Psoas muscle (tissue), 8 donors: ENCODE measurements around the gene AFF3. TPM values are rescaled to one million over a fixed set of nuclear protein-coding genes. Genes with fewer than 3 reads are reported as not detected.

Experiments used
- ATAC-seq, 4 donors: fragments of 200-7000 bp; cut with Tn5 transposase; one replicate each; pipeline ENCODE4 v1.9.1; 2020; ENCODE audit warnings: moderate library complexity in 3 of 4, mild to moderate bottlenecking in 2 of 4
- DNase-seq, 2 donors: peaks; one replicate each; pipeline ENCODE4 v3.0.0-alpha.2; 2020
- H3K27ac ChIP-seq: fragments of 200-600 bp; one replicate; pipeline ENCODE4 v1.8.0; 2022
- H3K27me3 ChIP-seq, 3 donors: fragments of 200-600 bp in 1 of 3; one replicate each; pipeline versions ENCODE4 v1.6.1 to v1.8.0; 2013 to 2022; ENCODE audit warnings: low read length in 2 of 3, mild to moderate bottlenecking in 2 of 3, moderate library complexity in 1 of 3; ENCODE audit not compliant: insufficient read depth in 3 of 3
- H3K36me3 ChIP-seq, 2 donors: fragments of 200-600 bp in 1 of 2; one replicate each; pipeline versions ENCODE4 v1.6.1 to v1.8.0; 2013 to 2022; ENCODE audit warnings: low read depth in 1 of 2, mild to moderate bottlenecking in 1 of 2, moderate library complexity in 1 of 2; ENCODE audit not compliant: insufficient read depth in 1 of 2
- H3K4me1 ChIP-seq: fragments of 200-600 bp; one replicate; pipeline ENCODE4 v1.8.0; 2022
- H3K4me3 ChIP-seq: fragments of 200-600 bp; one replicate; pipeline ENCODE4 v1.8.0; 2022; ENCODE audit warnings: mild to moderate bottlenecking
- H3K9me3 ChIP-seq: fragments of 200-600 bp; one replicate; pipeline ENCODE4 v1.8.0; 2022
- WGBS, 3 donors: extraction: QIAGEN DNeasy Blood & Tissue Kit; methylation state at CpG; one replicate each; pipeline versions ENCODE4 v1.1.6 to v1.1.7; 2013; 5-methylcytosine and 5-hydroxymethylcytosine counted together
- intact Hi-C, 2 donors: fragments of 100-400 bp; cut with DNase I; formaldehyde crosslinking; loops; one replicate each; pipeline versions ENCODE4 v1.11.0 to v1.14.2; 2022
- polyA plus RNA-seq, 3 donors: library from polyadenylated mRNA; stranded (reverse); fragments of 200-250 nt; gene quantifications; one replicate each; pipeline ENCODE4 v1.2.3, GENCODE V29; 2013
- total RNA-seq, 4 donors: library from RNA; stranded (reverse); fragmentation: NEBNext Ultra II Directional in 2 of 4; extraction: Animal tissue kit (Norgen Biotek cat#: 25700) in 2 of 4; gene quantifications; one replicate each; pipeline versions ENCODE4 v1.2.1 to v1.2.4, GENCODE V29; 2021 to 2023
- TF ChIP-seq, protein P1 (sequence below): fragments of 200-600 bp; IDR thresholded peaks from one replicate; pipeline ENCODE4 v1.8.0; 2022; ENCODE audit warnings: antibody characterized with exemption
- donor health status: healthy with polysubstance abuse.
- donor health status: DM: no; HTN: no; CAD: no; lungs with moderate emphysema.
- donor health status: Bipolar disorder and iron deficiency.
- donor health status: healthy.
- donor health status: DM: yes; HTN: yes; CAD: no.
- donor health status: DM: no; HTN: no; CAD: no.
- donor health status: DM: no; HTN: no; CAD: no.
- donor health status: DM: yes; HTN: yes; CAD: no.

Gene AFF3
- total and polyA plus RNA-seq, 7 donors = 0.08 to 2.9 (median 0.44) TPM

DNA sequence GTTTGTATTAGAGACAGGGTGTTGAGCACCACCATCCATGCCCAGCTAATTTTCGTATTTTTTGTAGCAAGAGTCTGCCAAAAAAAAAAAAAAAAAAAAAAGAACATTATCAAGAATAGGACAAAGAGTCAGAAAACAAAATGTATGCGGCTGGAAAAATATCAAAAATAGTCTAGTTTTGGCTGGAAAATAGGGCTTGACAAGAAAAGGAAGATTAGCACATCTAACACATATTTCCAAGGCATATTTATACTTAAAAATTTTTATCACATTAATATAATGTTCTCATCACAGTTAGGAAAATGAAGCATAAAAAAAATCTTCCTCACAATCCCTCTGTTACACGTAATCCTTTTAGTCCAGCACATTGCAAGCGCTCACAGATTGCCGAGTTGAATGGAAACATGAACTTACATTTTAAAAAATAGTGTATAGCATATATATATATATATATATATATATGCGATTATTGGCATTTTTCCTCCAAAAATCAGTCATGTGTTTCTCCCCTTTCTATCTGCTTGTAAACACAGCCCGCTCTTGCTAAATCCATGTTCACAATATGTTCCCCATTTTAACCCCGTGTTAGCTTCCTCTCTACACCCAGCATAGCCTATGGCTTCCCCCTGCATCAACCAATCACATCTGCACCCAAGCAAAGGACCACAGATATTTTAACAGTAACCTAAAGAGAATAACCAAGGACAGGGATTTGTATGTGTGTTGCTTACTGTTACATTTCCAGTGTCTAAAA lies 183.0 kb downstream of the AFF3 start:
- DNase-seq (no peak), ATAC-seq (no peak)
- H3K4me3 ChIP-seq = no peak overlapping the region
- no peaks in the 10 kb centered on the region for H3K9me3 ChIP-seq
- WGBS, 3 donors = 80 to 85% (median 82%) methylated on average over 8 of the region's 8 CpGs
- intact Hi-C loops = no loop called here
- no peaks in the 10 kb centered on the region for H3K27me3 ChIP-seq
- H3K36me3 ChIP-seq = no peaks in the 10 kb centered on the region
- H3K4me1 ChIP-seq = no peaks in the 10 kb centered on the region
- no peak overlapping the region for H3K27ac ChIP-seq
- TF ChIP-seq, protein P1, sequence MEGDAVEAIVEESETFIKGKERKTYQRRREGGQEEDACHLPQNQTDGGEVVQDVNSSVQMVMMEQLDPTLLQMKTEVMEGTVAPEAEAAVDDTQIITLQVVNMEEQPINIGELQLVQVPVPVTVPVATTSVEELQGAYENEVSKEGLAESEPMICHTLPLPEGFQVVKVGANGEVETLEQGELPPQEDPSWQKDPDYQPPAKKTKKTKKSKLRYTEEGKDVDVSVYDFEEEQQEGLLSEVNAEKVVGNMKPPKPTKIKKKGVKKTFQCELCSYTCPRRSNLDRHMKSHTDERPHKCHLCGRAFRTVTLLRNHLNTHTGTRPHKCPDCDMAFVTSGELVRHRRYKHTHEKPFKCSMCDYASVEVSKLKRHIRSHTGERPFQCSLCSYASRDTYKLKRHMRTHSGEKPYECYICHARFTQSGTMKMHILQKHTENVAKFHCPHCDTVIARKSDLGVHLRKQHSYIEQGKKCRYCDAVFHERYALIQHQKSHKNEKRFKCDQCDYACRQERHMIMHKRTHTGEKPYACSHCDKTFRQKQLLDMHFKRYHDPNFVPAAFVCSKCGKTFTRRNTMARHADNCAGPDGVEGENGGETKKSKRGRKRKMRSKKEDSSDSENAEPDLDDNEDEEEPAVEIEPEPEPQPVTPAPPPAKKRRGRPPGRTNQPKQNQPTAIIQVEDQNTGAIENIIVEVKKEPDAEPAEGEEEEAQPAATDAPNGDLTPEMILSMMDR = no peak

DNA sequence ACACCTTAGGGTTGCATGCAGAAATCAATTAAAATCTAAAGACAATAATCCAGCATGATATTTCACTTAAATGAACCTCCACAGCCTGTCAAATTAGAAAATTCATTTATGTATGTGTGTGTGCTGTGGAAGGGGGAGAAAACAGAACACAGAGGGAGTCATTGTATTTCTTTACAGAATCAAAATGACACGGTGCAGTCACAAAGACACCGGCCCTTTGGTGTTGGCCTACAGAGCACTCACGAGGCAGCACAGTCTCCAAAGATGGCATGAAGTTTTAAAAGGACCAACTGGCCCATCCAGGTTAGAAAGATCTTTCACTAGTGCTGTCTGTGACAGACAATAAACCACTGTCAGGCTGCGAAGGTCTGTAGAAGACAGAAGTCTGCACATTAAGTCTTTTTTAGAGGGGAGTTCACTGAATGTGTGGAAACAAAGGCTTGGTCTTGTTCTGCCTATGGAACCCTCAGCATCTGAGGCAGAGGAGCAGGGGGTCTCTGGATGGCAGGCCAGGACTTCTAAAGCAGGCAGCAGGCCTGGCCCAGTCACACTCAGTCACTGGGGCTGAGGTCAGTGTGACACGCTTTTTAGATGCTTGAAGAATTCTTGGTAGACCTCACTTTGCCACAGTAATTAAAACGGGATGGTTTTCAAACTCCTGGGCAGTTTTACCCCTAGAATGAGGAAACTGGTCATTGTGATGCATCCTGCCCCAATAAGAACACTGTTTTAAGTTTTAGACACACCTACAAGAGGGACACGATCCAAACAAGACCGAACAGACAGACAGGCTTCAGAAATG lies 184.9 kb downstream of the AFF3 start:
- 59 to 75% (median 63%) methylated on average over 8 of the region's 8 CpGs for WGBS, 3 donors
- no peak for DNase-seq
- TF ChIP-seq, protein P1 = no peak

DNA sequence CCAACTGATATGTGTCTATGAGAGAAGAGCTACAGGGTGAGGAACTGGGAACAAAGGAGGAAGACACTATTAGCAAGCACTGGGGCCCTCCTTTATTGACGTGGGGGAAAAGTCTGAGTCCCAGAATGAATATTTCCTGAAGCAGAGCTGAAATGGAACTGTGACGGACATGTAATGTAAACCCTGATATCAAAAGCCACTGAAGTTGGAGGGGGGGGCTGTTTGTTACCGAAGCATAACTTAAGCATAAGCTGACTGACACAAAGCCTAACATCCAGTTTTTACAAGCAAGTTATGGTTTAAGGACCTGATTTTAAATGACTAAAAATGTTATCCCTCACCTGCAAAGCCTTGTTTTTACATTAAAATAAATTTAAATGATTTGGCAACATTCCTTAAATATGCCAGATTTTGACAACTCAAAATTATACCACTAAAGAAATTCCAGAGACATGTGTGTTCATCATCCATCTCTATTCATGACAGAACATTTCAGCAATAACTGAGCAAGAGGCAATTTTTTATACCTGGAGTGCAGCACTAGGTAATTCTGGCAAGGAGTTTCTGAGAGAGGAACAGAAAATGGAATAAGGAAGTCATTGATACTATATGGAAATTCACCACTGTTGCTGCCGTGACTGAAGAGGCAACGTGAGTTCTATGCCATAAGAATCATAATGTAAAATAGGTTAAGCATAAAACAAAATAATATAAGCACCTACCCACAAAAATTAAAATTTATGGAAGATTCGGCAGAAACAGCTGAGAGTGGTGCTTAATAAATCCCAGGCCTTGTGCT lies 186.0 kb downstream of the AFF3 start:
- no peaks in the 10 kb centered on the region for H3K27me3 ChIP-seq
- no peaks in the 10 kb centered on the region for H3K4me1 ChIP-seq
- no peak overlapping the region for H3K4me3 ChIP-seq
- 82% methylated on average over 6 of the region's 6 CpGs for WGBS, 3 donors
- ATAC-seq (no peak), DNase-seq (no peak)
- TF ChIP-seq, protein P1 = no peak
- H3K36me3 ChIP-seq = no peaks in the 10 kb centered on the region
- no peaks in the 10 kb centered on the region for H3K9me3 ChIP-seq
- intact Hi-C loops = no loop called here
- H3K27ac ChIP-seq = no peak overlapping the region

More for the DNA sequence above, 184.9 kb downstream of the AFF3 start:
- Histone ChIP-seq H3K9me3 (no peaks in the 10 kb centered on the region), H3K27me3 (no peaks in the 10 kb centered on the region), H3K4me1 (no peaks in the 10 kb centered on the region), H3K4me3 (no peak overlapping the region), H3K36me3 (no peaks in the 10 kb centered on the region), H3K27ac (no peak overlapping the region)
- no peak for ATAC-seq
- intact Hi-C loops = no loop called here

DNA sequence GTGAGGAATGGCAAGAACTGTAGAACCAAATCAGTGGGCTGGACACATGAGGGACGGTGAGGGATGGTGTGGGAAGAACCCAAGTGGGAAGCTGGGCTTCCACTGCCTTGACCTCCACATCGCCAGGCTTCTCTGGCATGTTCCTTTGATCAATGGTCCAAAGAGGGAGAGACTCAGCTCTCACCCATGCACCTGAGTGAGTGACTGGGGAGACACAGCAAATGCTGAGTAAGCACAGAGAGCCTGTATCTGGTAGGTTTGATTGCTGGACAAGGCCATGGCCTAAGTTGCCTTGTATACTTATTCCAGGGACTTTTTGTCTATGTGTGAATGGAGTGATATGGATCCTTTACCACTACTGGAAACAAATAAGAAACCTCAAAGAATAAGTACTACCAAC lies 188.6 kb downstream of the AFF3 start:
- TF ChIP-seq, protein P1 = no peak
- H3K27ac ChIP-seq = no peak overlapping the region
- no peak for DNase-seq
- no peaks in the 10 kb centered on the region for H3K36me3 ChIP-seq
- no peaks in the 10 kb centered on the region for H3K9me3 ChIP-seq
- H3K4me3 ChIP-seq = no peak overlapping the region
- intact Hi-C loops = no loop called here
- no peaks in the 10 kb centered on the region for H3K27me3 ChIP-seq
- no peak for ATAC-seq
- no peaks in the 10 kb centered on the region for H3K4me1 ChIP-seq
- 93 to 100% (median 98%) methylated on average over 2 of the region's 2 CpGs for WGBS, 3 donors
